GM18499 (cell line): ENCODE measurements around the gene EML1.
"Not testable (repeated sequence)": the region's sequence is repeated elsewhere in the genome, so short reads cannot be mapped to it uniquely, and the experiment has no call there.

Source experiments
- ATAC-seq: cut with Tn5 transposase; IDR thresholded peaks from one replicate; pipeline ENCODE4 v1.9.1; 2021; ENCODE audit warnings: moderate number of reproducible peaks; ENCODE audit not compliant: insufficient read depth, unreplicated experiment

Gene EML1

GRCh38 chr14:99754141-99755067 lies 38.8 kb upstream of the EML1 start:
- ATAC-seq = no peak

GRCh38 chr14:99755068-99755405 lies 38.2 kb upstream of the EML1 start:
- no peak for ATAC-seq

- ATAC-seq = no peak
Observed at GRCh38 chr14:99755629-99756603, 37.3 kb upstream of the EML1 start.

- ATAC-seq = no peak
Observed at GRCh38 chr14:99756796-99757195, 36.4 kb upstream of the EML1 start.

- ATAC-seq = no peak
Observed at GRCh38 chr14:99757331-99758070, 35.7 kb upstream of the EML1 start.

GRCh38 chr14:99758121-99758821 lies 34.9 kb upstream of the EML1 start:
- no peak for ATAC-seq

GRCh38 chr14:99758872-99759545 lies 34.2 kb upstream of the EML1 start:
- no peak for ATAC-seq

GRCh38 chr14:99759546-99759925 lies 33.7 kb upstream of the EML1 start:
- no peak for ATAC-seq

- no peak for ATAC-seq
Observed at GRCh38 chr14:99760817-99761216, 32.4 kb upstream of the EML1 start.

GRCh38 chr14:99762911-99763310 lies 30.3 kb upstream of the EML1 start:
- ATAC-seq = not testable (repeated sequence)

- no peak for ATAC-seq
Observed at GRCh38 chr14:99763527-99764221, 29.5 kb upstream of the EML1 start.

GRCh38 chr14:99764222-99764706 lies 28.9 kb upstream of the EML1 start:
- ATAC-seq = no peak

- no peak for ATAC-seq
Observed at GRCh38 chr14:99768381-99768780, 24.8 kb upstream of the EML1 start.

GRCh38 chr14:99769123-99769522 lies 24.1 kb upstream of the EML1 start:
- ATAC-seq = no peak

GRCh38 chr14:99769799-99770198 lies 23.4 kb upstream of the EML1 start:
- ATAC-seq = no peak

- ATAC-seq = no peak
Observed at GRCh38 chr14:99772371-99773283, 20.6 kb upstream of the EML1 start.
